ENCODE data around the gene BICRAL. TPM values are rescaled to one million over a fixed set of nuclear protein-coding genes. Genes with fewer than 3 reads are reported as not detected.
"Not testable (repeated sequence)": the region's sequence is repeated elsewhere in the genome, so short reads cannot be mapped to it uniquely, and the experiment has no call there.

BICRAL gene
- total RNA-seq, 1 donor from 2014 or later, result 5.6 TPM

DNA sequence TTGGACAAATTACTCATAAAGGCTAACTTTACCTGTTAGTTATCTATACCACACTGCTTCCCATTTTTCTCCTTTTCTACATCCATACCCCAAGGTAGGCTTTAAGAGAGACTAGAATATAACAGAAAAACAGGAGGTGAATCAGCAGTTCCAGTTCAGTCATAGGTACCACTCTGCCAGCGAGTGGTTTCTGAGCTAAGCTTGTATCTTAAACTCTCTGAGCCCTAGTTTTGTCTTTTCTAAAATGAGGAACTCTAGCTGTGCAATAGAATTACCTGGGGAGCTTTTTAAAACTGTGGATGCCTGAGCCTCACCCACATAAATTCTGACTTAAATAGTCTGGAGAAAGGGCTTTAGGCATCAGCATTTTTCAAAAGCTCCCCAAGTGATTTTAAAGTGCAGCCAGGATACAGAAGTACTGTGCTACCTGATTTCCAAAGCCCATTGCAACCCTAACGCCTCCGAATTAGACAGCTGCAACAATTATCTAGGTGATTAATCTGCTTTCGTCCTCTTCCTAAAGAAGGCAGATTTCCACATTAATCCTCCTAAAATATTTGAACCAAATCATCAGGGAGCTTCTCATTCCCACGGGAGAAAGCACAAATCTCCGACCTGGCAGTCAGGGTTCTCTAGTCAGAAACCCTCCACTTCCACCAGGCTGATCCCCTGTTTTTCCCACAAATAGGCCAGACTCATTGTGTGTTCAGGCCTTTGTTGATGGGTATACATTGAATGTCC, 60.2 kb downstream of the BICRAL start:
- DNase-seq (ENCODE audit: low read depth in 2 of 2), result no peak

DNA sequence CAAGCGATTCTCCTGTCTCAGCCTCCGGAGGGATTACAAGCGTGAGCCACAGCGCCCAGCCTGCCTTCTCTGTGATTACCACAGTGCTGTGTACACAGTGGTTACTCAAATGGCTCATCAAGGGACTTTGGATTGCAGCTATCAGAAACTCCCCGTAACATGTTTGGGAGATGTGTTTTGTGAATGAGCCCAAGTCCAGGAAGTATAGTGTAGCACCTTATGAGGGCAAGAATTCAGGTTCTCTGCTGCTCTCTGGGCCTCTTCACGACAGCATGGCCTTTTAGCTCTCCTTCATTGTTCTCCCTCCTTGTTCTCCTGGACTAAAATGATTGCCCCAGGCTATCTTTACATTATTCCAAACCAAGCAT, 63.5 kb downstream of the BICRAL start:
- DNase-seq (ENCODE audit: low read depth in 2 of 2), result no peak

DNA sequence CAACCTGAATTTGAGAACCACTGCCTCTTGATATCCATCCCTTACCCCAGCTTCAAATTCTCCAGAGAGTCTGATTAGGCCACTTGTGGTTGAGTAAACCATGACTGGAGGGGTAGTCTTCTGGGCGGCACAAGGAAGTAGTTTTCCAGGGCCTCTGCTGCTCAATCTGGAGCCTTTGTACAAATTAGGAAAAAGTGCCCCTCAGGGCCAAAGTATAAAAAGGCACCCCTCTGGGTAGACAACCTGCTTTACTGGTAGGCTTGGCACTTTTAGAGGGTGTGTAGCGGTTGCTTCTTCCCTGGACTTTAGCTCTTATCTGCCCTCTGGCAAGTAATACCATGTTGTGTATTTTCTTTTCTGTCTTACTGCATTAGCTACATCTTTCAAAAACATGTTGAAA, 64.7 kb downstream of the BICRAL start:
- no peak for DNase-seq (ENCODE audit: low read depth in 2 of 2)

DNA sequence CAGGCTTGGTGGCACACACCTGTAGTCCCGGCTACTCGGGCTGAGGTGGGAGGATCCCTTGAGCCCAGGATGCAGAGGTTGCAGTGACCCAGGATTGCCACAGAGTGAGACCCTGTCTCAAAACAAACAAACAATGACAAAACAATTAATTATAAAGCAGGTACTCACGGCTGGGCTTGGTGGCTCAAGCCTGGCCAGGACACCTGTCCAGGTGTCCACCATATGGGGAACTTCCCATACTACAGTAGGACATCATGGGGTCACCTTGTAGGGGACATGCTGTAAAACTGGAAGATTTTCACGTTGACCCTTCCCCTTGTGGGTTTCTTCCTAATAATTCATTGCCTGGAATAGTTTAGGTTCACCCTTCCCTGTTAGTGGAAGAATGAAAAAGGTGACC, 66.8 kb downstream of the BICRAL start:
- no peak for DNase-seq (ENCODE audit: low read depth in 2 of 2)

DNA sequence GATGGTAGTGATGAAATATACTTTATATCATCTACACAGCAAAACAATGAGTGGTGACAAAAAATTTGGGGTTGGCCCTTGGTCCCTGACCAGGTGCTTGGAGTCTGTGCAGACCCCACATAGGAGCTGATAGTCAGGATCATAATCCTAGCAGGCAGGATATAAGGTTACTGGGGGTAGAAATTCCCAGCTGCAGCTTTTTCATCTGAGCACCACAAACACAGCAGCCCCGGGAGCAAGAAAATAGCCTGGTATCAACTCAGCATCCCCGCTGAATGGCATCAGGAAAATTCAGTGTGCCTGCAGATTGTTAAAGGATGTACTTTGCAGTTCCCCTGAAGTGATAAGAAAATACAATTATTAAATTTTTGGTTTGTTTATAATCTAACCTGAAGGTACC, 69.7 kb downstream of the BICRAL start:
- DNase-seq (ENCODE audit: low read depth in 2 of 2), result no peak

DNA sequence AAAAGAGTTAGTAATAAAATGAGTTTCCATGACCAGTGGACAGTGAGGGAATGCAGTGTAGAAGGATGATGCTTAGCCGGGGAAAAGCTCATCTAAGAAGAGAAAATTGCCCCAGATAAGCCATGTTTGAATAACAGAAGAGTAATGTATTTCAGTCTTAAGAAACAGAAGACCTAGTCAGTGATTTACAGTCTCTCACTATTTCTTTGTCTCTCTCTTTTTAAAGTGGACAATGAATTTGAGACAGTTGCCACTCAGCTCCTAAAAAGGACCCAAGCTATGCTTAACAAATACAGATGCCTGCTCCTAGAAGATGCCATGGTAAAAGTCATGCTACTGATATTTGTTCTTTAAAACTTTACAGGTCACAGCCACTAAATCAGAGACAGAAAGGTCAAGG, 78.2 kb downstream of the BICRAL start:
- no peak for DNase-seq (ENCODE audit: low read depth in 2 of 2)

DNA sequence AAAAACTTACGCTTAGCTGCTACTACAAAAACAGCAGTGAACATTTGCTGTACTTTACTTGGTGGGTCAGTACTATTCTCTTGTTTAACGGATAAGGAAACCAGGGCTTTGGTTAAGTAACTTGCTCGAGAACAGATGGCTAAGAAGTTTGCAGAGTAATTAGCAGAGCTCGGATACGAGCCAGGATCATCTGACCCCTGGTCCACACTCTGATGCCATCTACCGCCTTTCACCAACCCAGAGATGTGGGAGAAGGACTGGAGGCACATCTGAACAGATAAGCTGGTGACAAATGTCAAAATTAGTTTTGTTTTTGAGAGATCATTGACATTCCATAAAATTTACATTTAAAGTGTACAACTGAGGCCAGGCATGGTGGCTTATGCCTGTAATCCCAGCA, 78.6 kb downstream of the BICRAL start:
- no peak for DNase-seq (ENCODE audit: low read depth in 2 of 2)

DNA sequence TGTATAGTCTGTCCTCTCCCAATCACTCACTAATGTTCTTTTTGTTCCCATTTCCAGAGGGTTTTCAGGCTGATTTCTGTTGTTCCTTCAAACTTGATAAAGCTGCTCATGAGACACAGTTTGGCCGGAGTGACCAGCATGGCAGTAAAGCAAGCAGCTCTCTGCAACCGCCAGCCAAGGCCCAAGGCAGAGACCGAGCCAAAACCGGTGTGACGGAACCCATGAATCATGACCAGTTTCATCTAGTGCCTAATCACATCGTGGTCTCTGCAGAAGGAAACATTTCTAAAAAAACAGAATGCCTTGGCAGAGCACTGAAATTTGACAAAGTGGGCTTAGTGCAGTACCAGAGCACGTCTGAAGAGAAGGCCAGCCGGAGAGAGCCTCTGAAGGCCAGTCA, 82.8 kb downstream of the BICRAL start:
- no peak for DNase-seq (ENCODE audit: low read depth in 2 of 2)

DNA sequence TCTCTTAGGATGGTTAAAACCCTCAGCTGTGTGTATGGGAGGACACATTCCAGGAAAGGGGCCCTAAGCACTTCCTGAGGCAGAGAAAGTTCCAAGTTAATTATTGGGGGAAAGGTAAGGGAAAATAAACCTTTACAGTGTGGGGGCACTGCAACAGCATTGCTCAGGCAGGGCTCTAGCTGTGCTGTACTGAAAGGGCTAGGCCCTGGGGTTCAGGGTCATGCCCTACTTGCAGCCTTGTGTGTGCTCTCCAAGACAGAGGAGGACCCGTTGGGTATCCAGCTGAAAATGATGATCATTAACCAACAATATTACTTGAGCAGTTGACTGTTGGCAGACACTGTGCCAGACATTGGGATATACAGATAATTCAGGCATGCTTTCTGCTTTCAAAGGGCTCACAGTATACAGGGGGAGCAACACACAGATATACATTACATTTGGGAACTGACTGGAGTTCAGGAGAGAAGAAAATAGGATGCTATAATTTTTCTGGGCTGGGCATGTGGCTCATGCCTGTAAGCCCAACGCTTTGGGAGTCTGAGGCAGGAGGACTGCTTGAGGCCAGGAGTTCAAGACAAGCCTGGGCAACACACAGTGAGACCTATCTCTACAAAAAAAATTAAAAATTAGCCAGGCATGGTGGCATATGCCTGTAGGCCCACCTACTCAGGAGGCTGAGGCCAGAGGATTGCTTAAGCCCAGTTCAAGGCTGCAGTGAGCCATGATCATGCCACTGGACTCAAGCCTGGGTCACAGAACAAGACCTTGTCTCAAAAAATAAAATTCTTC, 88.5 kb downstream of the BICRAL start:
- no peak for DNase-seq (ENCODE audit: low read depth in 2 of 2)

DNA sequence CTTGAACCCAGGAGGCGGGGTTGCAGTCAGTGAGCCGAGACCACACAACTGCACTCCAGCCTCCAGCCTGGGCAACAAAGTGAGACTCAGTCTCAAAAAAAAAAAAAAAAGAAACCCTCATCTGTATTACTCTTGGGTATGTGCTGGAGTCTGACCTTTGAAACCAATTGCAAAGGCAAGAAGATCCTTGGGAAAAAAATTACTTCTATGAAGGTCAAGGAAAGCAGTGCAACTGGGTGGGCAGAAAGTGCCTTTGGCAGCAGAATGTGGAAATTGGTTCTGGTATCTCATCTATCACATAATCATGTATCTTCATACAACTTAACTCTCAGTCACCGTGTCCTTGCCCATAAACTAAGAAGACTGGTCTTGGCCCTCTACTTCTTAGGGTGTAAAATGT, 89.9 kb downstream of the BICRAL start:
- DNase-seq (ENCODE audit: low read depth in 2 of 2), result no peak

DNA sequence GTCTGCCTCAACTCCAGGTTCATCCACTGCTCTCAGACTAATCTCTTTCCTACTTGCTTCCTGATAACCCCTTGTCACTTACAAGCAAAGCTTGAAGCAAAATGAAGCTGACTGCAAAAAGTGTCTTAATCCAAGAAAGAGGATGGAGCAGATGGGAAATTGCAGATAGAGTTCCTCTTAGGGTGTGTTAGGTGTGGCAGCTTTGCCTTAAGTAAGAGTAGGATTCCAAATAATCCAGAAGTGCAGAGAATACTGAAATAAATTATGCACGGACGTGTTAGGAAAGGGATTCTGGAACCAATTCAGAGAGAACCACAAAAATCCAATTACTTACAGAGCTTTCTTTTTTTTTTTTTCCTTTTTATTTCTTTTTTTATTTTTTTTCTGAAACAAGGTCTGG, 91.5 kb downstream of the BICRAL start:
- no peak for DNase-seq (ENCODE audit: low read depth in 2 of 2)

DNA sequence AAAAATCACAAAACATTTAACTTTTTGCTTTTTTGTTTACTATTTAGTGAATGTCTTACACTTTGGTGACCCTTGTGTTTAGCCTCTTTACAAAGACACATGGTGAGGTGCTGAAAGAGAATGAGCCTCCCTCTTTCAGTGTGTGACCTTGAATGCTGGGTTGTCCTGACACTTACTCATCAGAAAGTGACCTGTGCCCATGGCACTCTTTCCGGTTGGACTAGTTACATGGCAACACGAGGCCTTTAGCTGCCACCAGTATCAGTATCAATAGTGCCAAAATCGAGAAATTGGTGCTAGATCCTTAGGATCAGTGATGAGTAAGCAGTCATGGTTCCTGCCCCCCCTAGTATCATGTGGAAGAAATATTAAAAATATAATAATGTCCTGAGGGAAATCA, 95.8 kb downstream of the BICRAL start:
- DNase-seq (ENCODE audit: low read depth in 2 of 2), result no peak

DNA sequence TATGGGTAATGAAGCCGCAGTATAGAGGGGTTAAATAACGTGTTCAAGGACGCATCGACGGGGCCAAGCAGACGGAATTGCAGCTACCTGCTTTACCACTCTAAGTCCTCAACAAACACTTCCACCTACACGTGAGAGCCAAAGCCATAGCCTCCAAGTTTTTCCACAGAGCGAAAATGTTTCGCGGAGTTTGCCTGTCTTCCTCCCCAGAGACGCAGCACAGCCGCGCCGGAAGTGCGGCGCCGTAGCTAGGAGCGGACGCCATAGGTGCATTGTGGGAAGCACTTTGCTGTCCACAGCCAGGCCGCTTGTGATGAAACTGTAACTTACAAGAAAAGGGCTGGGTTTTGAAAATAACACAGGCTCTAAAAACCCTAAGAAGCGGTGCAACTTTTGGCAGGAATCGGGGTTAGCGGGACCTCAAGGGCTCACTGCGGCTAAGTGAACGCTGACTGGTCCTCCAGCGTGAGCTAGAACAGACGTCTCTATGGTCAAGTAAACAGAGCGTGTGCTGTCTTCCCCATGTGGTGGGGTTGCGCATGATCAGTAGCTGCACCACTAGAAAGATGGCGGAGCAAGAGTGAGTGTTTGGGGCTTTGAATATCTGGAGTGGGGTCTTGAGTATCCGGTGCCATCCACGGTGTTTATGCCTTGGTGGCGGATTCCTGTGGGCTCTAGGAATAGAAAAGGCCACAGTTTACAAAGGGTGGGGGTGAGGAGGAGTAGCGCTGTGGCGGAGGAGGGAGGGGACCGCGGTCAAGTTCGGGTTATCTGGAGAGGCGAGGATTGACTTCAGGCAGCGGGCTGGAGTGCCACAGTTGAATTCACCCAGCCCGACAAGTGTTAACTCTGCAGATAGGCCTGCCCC, 97.8 kb downstream of the BICRAL start, which contains the start of gene RPL7L1:
Gene RPL7L1 (plus strand): TSS at position 245 of the 868 bp plus-strand sequence. CDS start 295 bp downstream, at position 540.
- DNase-seq (ENCODE audit: low read depth in 2 of 2), result peak; percentile 92 to 94

DNA sequence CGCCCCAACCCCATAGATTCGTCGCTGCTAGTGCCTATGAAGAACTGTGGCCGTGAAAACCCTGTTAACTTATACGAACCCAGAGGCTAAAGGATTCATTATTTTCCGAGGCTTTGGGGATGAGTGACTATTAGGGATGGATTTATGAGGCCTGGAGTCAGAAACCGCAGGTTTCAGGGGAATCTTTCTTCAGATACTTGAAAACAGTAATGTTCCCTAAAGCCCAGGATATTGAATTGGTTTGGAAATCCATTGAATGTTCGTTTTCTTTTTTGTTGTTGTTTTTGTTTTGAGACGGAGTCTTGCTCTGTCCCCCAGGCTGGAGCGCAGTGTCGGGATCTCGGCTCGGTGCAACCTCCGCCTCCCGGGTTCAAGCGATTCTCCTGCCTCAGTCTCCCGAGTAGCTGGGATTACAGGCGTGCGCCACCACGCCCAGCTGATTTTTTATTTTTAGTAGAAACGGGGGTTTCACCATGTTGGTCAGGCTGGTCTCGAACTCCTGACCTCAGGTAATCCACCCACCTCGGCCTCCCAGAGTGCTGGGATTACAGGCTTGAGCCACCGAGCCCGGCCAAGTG, 98.5 kb downstream of the BICRAL start:
- not testable (repeated sequence) for DNase-seq (ENCODE audit: low read depth in 2 of 2)

DNA sequence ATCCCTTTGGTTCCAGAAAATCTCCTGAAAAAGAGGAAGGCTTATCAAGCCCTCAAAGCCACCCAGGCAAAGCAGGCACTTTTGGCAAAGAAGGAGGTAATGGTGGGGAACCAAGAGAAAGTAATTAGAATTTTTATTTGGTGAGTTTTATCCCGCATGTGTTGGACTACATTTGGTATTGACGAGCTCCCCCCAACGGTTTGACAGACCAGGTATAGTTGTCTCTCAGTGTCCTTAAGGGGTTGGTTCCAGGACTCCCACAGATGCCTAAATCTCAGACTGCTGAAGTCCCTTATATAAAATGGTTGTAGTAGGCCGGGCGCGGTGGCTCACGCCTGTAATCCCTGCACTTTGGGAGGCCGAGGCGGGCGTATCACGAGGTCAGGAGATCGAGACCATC, 99.0 kb downstream of the BICRAL start:
- DNase-seq (ENCODE audit: low read depth in 2 of 2), result not testable (repeated sequence)

DNA sequence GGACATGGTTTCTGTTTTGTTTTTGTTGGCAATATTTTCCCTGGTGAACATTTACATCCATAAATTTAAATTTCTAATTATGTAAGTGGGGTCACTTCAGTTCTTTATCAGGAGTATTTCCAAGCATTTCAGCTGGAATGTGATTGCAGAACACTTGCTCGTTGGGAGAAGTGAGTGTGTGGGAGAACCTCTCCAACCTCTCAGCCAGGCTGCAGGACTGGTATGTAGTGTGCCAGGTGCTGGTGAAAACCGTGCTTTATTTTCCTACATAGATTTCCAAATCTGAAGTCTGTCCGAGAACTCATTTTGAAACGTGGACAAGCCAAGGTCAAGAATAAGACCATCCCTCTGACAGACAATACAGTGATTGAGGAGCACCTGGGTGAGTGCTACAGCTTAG, 103.8 kb downstream of the BICRAL start:
- DNase-seq (ENCODE audit: low read depth in 2 of 2), result no peak

DNA sequence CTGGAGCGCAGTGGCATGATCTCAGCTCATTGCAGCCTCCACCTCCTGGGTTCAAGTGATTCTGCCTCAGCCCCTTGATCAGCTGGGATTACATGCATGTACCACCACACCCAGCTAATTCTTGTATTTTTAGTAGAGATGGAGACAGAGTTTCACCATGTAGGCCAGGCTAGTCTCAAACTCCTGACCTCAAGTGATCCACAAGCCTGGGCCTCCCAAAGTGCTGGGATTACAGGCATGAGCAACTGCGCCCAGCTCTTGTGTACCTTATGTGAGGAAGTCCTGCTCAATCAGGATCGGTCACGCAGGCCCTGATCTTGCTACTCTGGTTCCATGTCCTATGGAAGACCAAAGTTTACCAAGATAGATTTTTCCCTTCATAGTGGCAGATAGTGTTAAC, 106.3 kb downstream of the BICRAL start:
- not testable (repeated sequence) for DNase-seq (ENCODE audit: low read depth in 2 of 2)

DNA sequence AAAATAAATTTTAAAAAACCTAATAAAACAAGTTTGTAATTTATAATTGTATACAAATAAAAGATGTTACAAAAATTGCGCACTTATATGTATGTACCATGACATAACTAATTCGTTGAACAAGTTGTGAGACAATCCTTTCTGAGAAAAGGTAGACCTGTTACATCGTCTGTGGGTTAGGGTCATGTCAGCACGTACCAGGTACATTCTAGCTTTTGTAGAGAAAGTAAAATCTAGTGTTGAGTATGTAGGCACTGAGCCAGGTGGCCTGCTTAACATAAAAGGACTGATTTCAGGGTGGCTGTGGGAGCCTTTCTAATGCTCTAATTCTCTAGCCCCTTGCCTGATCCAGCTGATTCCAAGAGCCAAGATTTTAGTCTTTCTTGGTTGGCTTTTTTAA, 108.0 kb downstream of the BICRAL start:
- no peak for DNase-seq (ENCODE audit: low read depth in 2 of 2)

DNA sequence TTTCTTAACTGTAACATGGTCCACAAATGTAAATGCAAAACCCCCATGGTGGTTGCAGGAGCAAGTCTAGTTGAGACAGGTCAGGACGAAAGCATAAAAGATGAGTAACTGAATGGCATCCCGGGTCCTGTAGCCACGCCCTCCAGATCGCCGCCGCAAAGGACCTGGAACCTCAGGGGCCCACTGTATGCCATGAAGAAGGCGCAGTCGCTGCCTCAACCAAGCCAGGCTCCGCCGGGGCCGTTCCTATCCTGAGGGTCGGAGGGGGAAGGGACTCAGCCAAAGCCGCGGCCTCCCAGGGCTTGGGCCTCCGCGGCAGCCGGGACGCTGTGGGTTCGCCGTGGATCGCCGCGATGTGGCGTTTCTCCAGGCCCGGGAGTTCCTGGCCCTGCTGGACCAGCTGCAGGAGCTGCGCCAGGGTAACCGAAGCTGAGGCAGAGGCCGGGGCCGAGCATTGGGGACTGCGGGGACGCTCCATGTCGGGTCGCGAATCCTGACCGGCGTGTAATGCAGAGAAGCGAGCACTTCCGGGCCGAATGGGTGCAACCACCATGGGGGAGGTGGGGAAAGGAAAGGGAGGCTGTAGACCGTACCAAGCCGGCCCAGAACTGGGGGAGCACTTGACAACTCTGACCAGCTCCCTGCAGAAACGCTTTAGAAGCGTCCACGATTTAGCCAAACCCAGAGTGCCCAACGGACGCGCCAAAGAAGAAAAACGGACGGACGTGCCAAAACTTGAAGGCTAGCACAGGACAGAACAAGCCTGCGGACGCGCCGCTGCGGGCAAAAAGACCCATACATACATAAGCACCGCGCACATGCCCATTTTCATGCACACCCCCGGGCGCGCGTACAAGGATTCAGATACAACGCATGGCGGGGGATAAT, 108.7 kb downstream of the BICRAL start:
- peak; percentile 96 to 97 for DNase-seq (ENCODE audit: low read depth in 2 of 2)

DNA sequence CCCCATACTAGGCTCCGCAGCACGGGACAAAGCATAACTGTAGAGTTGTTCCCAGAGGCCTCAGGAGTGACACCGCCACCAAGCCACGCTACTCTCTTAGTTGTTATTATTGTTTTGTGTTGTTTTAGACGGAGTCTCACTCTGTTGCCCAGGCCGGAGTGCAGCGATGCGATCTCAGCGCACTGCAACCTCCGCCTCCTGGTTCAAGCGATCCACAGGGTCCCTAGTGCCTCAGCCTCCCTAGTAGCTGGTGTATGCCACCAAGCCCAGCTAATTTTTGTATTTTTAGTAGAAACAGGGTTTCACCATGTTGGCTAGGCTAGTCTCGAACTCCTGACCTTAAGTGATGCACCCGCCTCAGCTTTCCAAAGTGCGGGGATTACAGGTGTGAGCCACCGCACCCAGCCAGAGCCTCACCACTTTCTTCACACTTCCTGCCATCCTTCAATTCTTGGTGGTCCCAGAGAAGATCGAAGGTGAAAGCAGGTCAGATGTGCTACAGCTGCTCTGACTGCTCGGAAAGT, 109.4 kb downstream of the BICRAL start:
- no peak for DNase-seq (ENCODE audit: low read depth in 2 of 2)

Measured in lung microvascular endothelial cell (primary cell).